ENCODE results near the gene TMEM184A.

Gene TMEM184A

DNA sequence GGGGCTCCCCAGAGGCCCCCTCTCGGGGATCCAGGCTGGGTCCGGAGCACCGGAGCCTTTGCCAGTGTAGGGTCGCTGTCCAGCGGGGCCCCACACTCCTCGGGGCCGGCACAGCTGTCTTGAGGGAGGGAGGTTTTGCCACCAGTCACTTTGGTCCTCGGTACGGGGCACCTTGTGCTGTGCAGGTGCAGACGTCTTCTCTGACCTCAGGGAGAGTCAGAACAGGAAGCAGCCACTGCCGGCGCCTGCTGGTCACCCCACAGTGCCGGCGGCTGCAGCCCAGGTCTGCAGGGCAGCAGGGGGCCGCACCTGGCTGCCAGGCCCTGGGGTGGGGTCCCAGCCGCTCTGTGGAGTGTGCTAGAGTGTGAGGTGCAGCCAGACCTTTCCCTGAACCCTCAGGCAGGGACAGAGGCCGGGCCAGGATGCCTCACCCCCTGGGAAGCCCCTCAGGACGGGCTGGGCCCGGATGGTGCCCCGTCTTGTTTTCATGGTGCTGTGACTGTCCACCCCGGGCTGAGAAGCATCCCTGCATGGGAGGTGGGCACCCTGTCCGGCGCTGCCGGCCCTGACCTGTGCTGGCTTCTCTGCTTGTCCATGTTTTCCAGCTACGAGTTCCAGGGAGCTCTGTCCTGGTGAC, 17.3 kb downstream of the TMEM184A start:
- DNase-seq, result no peak

GRCh38 chr7:1537535-1538412, 18.2 kb downstream of the TMEM184A start:
- no peak for DNase-seq

DNA sequence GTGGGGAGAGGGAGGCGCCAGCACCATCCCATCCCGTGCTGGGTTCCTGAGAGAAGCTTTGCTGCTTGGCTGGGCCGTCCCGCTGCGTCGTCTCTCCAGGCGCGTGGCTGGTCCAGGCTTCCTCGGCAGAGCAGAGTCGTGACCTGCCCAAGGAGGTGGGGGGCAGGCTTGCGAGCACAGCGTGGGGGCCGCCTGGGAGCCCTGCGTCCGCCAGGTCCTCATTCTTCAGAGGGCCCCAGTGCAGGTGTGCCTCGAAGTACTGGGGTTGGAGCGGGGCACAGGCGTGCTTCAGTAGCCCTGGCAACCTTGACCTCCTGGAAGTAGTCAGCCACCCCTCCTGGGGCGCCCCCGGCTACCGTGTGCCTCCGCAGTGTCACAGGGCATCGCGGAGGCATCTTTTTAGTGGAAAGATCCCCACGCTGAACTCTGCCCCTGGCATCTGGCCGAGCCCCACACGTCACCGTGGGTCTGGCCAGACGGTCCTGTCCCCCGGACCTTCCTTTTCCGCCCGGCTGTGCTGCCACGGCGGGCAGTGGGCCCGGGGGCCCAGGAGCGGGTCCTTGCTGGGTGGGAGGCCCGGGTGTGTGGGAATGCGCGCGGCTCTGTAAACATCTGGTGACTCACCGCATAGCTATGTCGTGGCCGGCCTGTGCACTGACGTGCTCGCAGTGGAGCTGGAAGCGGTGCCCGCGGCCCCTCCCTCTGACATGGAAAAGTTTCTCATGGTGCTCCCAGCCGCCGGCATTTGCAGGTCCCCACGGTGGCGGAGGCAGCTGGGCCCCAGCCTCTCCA, 19.1 kb downstream of the TMEM184A start:
- no peak for DNase-seq

DNA sequence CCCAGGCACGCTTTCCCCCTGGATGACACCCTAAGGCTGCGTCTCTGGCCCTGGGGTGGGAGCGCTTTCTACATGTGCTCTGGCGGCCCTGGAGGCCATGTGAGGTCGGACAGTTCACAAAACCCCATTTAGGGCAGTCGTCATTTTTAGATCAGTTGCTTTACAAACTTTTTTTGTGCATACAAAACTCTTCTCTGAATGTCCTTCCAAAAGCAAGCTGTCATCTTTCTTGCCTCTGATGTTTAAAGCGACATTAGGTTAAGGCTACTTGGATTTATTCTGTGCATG, 19.6 kb downstream of the TMEM184A start:
- DNase-seq, result no peak

- DNase-seq, result no peak
These were observed 20.1 kb downstream of the TMEM184A start for GRCh38 chr7:1535701-1536454.

- DNase-seq, result no peak
These were observed 20.9 kb downstream of the TMEM184A start for GRCh38 chr7:1535100-1535458.

DNA sequence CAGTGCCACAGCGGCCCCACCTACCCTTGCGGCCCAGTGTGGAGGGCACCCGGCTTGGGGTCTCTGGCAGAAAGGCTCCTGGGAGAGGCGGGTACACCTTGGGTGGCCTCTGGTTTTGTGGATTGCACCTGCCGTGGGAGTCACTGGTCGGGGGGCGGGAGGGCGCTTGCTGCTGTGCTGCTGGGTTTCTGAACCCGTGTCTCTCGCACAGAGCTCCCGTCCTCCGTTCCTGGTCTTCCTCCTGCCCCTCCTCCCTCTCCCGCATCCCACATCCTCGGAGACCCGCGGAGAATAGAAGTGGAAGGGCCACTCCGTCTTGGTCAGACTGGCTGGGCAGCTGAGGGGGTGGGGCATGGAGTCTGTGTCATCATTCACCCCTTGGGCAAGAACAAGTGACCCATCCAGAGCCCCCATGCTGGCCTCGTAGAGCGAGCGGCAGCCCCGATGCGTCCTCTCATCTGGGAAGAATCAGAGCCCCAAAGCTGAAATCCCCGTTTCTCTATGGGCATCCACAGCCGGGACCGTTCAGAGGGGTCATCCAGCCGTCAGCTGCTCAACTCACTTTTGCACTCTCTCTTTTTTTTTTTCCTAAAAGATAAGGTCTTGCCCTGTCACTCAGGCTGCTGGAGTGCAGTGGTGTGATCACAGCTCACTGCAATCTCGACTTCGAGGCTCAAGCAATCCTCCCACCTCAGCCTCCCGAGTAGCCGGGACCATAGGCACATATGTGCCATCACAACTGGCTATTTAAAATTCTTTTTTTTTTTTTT, 21.5 kb downstream of the TMEM184A start:
- DNase-seq, result no peak

DNA sequence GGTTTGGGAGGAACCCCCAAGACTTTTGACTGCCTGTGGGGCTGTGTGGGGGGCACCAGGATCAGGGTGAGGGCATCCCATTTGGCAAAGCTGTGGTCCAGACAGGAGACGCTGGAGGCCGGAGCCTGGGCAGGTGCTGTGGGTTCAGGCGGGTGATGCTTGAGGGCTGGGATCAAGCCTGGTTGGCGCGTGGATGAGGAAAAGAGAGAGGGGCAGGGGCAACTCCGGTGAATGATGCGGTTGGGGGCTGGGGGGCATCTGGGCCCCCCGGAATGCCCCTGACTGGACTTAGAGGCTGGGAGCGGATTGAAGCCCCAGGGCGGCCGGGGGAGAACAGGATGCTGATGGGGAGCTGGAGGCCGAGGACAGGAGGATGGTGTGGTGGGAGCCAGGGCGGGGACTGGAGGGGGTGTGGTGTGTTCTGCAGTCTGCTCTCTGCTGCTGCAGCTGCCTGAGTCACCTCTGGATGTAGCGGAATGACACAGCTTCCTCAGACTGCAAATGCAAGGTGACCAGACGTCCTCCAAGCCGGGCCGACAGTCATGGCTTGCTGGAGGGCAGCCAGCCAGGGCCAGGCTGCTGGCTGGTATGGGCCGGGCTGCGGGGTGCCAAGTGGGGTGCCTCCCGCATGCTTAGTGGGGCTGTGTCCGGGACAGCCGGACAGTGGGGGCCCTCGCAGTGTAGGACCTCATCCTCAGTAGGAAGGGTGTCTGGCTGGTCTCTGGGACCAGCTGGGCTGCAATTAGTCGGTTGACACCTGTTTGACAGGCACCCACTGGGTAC, 22.3 kb downstream of the TMEM184A start:
- DNase-seq, result peak; percentile 74

GRCh38 chr7:1533255-1533546, 22.8 kb downstream of the TMEM184A start:
- DNase-seq, result no peak

GRCh38 chr7:1532456-1533254, 23.4 kb downstream of the TMEM184A start:
- DNase-seq, result peak; percentile 71

GRCh38 chr7:1531979-1532455, 24.0 kb downstream of the TMEM184A start:
- no peak for DNase-seq

GRCh38 chr7:1531263-1531978, 24.6 kb downstream of the TMEM184A start:
- no peak for DNase-seq

GRCh38 chr7:1530946-1531262, 25.1 kb downstream of the TMEM184A start:
- no peak for DNase-seq

DNA sequence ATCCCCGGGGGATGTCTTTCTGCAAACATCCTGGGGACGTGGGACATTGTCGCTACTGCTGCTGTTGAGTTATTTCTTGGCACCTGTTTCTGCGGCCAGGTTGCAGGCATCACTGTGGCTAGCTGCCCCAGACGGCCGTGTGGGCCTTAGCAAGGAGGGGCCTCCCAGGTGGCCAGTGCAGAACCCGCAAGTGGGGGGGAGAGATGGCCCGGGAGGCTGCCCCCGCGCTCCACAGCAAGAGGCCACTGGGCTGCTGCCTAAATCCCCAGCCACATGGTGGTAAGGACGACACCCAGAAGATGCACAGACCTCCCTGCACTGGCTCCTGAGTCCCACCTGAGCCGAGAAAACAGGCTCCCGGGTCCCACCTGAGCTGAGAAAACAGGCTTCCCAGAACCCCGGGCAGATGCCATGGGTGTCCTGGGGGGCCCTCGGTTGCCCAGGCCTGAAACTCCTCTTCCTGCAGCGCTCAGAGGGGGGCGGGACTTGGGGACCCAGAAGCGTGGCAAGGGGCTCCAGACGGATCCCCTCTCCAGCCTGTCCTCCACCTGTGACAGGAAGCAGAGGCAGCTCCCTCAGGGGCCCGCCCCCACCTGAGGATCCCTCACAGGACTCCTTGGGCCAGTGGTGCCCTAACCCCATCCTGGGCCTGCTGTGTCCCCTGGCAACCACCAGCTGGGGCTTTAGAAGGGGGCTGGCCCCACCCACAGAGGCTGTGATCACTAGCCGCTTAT, 26.5 kb downstream of the TMEM184A start:
- DNase-seq, result no peak

- no peak for DNase-seq
These were observed 29.7 kb downstream of the TMEM184A start for GRCh38 chr7:1526271-1526754.

DNA sequence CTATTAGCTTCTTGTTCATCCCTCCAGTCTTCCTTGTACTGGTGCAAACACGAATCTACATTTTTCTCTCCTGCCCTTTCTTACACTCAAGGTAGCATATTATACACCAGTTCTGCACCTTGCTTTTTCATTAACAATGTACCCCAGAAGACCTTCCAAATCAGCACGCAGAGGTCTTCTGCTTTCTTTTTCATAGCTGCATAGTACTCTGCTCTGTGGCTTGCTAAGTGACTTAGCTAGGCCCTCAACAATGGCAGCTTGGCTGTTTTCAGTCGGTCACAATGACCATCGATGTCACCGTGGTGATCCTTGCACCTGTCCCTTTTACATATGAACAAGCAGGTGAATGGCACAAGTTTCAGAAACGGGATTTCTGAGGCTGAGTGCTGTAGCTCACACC, 30.6 kb downstream of the TMEM184A start:
- no peak for DNase-seq

- DNase-seq, result no peak
These were observed 32.2 kb downstream of the TMEM184A start for GRCh38 chr7:1523844-1524243.

GRCh38 chr7:1523208-1523607, 32.8 kb downstream of the TMEM184A start:
- no peak for DNase-seq

DNA sequence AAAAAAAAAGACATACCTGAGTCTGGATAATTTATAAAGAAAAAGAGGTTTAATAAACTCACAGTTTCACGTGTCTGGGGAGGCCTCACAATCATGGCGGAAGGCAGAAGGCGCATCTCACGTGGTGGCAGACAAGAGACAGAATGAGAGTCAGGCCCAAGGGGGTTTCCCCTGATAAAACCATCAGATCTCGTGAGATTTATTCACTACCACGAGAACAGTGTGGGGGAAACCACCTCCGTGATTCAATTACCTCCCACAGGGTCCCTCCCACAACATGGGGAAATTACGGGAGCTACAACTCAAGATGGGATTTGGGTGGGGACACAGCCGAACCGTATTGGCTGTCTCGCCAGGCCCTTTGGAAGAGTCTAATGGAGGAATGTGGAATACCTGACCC, 34.5 kb downstream of the TMEM184A start:
- no peak for DNase-seq

Data from activated CD8-positive, alpha-beta memory T cell treated with anti-CD3 and anti-CD28 coated beads, Interleukin-2, amount 50 U/mL, for 48 hours (primary cell).